HFF-Myc (cell line): ENCODE results near the gene MTO1.

Source experiments
- DNase-seq: peaks from one replicate; pipeline ENCODE4 v3.0.0-alpha.2; 2011; ENCODE audit warnings: low read depth; ENCODE audit errors: extremely low read depth
- H3K4me3 ChIP-seq: replicated peaks from 2 replicates; pipeline ENCODE4 v1.5.1; 2011; ENCODE audit warnings: low read depth, mild to moderate bottlenecking, control low read depth, low read length
- CTCF ChIP-seq: IDR thresholded peaks from 2 replicates; pipeline ENCODE4 v1.5.1; 2012; ENCODE audit warnings: mild to moderate bottlenecking, low read depth, low read length, control low read depth; ENCODE audit errors: missing control alignments

The MTO1 gene

DNA sequence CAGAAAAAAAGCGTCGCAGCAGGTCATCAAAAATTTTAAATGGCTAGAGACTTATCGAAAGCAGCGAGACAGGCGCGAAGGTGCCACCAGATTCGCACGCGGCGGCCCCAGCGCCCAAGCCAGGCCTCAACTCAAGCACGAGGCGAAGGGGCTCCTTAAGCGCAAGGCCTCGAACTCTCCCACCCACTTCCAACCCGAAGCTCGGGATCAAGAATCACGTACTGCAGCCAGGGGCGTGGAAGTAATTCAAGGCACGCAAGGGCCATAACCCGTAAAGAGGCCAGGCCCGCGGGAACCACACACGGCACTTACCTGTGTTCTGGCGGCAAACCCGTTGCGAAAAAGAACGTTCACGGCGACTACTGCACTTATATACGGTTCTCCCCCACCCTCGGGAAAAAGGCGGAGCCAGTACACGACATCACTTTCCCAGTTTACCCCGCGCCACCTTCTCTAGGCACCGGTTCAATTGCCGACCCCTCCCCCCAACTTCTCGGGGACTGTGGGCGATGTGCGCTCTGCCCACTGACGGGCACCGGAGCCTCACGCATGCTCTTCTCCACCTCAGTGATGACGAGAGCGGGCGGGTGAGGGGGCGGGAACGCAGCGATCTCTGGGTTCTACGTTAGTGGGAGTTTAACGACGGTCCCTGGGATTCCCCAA, 59.3 kb downstream of the MTO1 start, which contains the start of gene EEF1A1:
TSS of gene EEF1A1 (minus strand) at position 345 of the 663 bp plus-strand sequence. CDS start 1,006 bp downstream, outside the sequence.
- DNase-seq, result peak; percentile 99
- peak within 1 kb of the TSS; percentile 83 for H3K4me3 ChIP-seq
- no peak for TF ChIP-seq CTCF

- H3K4me3 ChIP-seq, result peak overlapping the region; percentile 83
- no peak for TF ChIP-seq CTCF
- DNase-seq, result no peak
Observed at GRCh38 chr6:73521351-73521985, 59.9 kb downstream of the MTO1 start.

DNA sequence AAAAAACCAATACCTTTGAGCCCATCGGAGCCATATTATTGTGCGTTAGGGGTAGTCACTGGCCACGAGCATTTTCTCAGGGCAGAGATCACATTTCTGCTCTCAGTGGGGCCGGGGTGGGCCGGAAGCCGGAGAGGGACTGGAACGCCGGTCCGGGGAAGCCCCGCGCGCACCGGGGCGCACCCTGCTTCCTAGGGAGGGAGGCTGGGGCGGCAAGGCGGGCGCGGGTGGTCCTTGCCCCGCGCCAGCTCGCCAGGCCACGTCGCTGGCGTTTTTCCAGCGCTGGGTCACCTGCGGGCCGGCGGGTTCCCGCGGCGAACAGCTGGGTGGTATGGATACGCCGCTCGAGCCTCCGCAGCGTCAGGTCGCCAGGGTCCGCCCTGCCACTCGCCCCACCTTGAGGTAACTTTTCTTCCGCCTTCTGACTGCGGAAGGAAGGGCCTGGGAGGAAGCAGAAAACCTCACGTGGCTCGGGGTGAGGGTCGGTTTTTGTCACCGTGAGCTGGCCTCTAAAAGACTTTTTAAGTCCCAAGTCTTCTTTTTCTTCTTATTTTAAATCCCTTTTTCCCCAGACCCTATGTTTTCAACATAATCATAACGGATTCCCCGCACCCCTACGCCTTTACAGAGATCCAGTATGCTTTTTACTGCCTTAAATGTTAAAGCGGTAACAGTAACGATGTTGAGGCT, 62.0 kb downstream of the MTO1 start:
- DNase-seq, result no peak
- no peak for TF ChIP-seq CTCF
- H3K4me3 ChIP-seq, result peak overlapping the region; percentile 49

DNA sequence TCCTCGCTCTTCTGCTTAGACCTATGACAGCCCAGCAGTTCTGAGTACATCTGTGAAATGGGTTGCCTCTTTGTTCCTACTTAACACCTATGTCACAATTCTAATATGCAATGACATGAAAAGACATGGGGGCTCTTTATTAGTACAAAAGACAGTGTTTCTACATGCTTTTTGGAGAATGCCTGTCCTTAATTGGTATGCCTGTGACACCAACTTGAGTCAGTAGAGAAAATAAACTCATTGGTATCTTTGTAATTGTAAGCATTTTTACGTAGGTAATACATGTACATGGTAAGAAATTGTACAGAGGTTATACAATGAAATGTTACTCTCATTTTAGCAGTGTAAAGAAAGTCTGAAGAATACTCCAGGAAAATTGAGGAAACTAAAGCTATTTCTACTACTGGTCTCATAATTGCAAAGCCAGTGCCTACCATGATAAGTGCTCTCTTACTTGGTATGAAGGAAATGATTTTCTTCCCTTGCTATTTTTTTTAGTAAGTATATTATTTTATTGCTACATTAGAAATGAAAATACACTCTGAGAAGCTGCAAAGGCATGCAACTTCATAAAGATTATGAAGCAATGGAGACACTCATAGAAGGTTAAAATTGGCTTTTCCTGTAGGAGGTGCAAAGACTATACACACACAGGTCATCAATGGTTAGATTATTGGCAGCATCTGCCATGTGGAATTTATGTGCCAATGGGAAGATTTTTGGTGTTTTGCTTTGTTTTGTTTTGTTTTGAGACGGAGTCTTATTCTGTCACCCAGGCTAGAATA, 64.2 kb downstream of the MTO1 start:
- no peak for TF ChIP-seq CTCF
- DNase-seq, result no peak
- no peak overlapping the region for H3K4me3 ChIP-seq

DNA sequence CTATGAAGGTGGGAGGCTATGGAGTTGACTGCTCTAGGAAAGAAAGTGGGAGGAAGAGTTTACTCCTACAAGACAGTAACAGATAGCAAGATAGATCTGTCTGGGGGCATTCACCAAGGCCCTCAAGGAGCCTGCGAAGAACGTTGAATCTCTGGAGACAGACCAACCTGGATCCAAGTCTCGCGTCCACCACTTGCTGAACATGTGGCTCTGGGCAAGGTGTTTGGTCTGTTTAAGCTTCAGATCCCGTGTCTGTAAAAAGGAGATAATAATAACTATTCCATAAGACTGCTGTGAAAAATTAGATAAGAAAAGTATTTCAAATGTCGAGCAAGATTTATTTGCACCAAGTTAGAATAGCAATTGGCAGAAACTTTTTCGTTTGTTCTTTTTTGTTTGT, 67.4 kb downstream of the MTO1 start:
- no peak overlapping the region for H3K4me3 ChIP-seq
- no peak for DNase-seq
- TF ChIP-seq CTCF, result no peak

DNA sequence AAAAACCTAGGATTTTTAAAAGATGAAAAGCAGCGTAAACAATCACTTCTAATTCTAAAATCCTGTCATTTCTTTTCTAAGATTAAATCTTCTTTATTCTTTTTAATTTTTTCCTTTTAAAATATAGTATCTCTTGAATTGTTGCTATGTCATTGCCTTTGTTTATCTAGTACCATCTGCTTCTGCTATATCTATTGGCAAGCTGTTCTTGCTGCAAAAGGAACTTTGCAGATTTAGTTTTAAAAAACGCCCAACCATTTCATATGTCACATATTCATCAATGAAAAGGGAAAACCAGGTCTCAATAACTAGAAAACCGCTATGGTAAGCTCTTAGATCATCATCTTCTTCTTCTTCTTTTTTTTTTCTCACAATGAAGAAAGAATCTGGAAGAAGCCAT, 70.8 kb downstream of the MTO1 start:
- H3K4me3 ChIP-seq, result no peak overlapping the region
- DNase-seq, result no peak
- TF ChIP-seq CTCF, result no peak
